Muscle of leg (tissue), 11 donors: ENCODE data around the gene USP5. TPM values are rescaled to one million over a fixed set of nuclear protein-coding genes. Genes with fewer than 3 reads are reported as not detected.
"Not testable (repeated sequence)": the region's sequence is repeated elsewhere in the genome, so short reads cannot be mapped to it uniquely, and the experiment has no call there.

Experiments used
- DNase-seq: peaks from one replicate; pipeline ENCODE4 v3.0.0; 2013
- H3K27ac ChIP-seq: one replicate; pipeline ENCODE4 v1.5.1; 2013; ENCODE audit warnings: mild to moderate bottlenecking, low read length, control low read depth
- H3K27me3 ChIP-seq: one replicate; pipeline ENCODE4 v1.6.1; 2013; ENCODE audit warnings: low read length; ENCODE audit not compliant: control insufficient read depth, insufficient read depth
- H3K36me3 ChIP-seq: one replicate; pipeline ENCODE4 v1.6.1; 2013; ENCODE audit warnings: low read length; ENCODE audit not compliant: control insufficient read depth, insufficient read depth
- H3K4me1 ChIP-seq: one replicate; pipeline ENCODE4 v1.6.1; 2013; ENCODE audit warnings: low read length; ENCODE audit not compliant: control insufficient read depth, insufficient read depth
- H3K4me3 ChIP-seq: one replicate; pipeline ENCODE4 v1.5.1; 2013; ENCODE audit warnings: low read length, control low read depth
- H3K9me3 ChIP-seq: replicated peaks from 2 replicates; pipeline ENCODE4 v1.6.1; 2013; ENCODE audit warnings: low read depth, low read length; ENCODE audit not compliant: control insufficient read depth
- WGBS: methylation state at CpG from one replicate; pipeline ENCODE4 v1.1.5; 2013; ENCODE audit warnings: missing lambda C conversion rate; ENCODE audit not compliant: insufficient coverage; 5-methylcytosine and 5-hydroxymethylcytosine counted together
- polyA plus RNA-seq, 8 donors: library from polyadenylated mRNA; unstranded; fragments of 120-200 nt; gene quantifications; one replicate each; pipeline versions ENCODE4 v1.2.1 to v1.2.3, GENCODE V29; 2013; ENCODE audit warnings: inconsistent platforms in 1 of 8, low replicate concordance in 1 of 8; ENCODE audit not compliant: insufficient read length in 8 of 8, insufficient read depth in 1 of 8
- total RNA-seq: library from RNA; stranded (reverse); fragments of 120-200 nt; gene quantifications from one replicate; pipeline ENCODE4 v1.2.4, GENCODE V29; 2013

Gene USP5
- total and polyA plus RNA-seq, 9 donors, result 56.2 to 73.9 (median 64.8) TPM

- 18% methylated on average over 3 of the region's 10 CpGs for WGBS
- H3K4me1 ChIP-seq, result peaks cover 7% of the 10 kb centered on the region
- no peaks in the 10 kb centered on the region for H3K27me3 ChIP-seq
- no peak overlapping the region for H3K27ac ChIP-seq
- DNase-seq, result peak; percentile 82
- no peak overlapping the region for H3K4me3 ChIP-seq
- no peaks in the 10 kb centered on the region for H3K36me3 ChIP-seq
- H3K9me3 ChIP-seq, result no peaks in the 10 kb centered on the region
Observed at GRCh38 chr12:6899837-6900519, 48.0 kb downstream of the USP5 start.

GRCh38 chr12:6902448-6902847, 50.5 kb downstream of the USP5 start:
- peaks cover 13% of the 10 kb centered on the region for H3K4me1 ChIP-seq
- no peak for DNase-seq
- WGBS, result 75% methylated on average over 1 of the region's 4 CpGs
- no peak overlapping the region for H3K4me3 ChIP-seq
- H3K36me3 ChIP-seq, result no peaks in the 10 kb centered on the region
- H3K9me3 ChIP-seq, result no peaks in the 10 kb centered on the region
- no peaks in the 10 kb centered on the region for H3K27me3 ChIP-seq
- no peak overlapping the region for H3K27ac ChIP-seq

- H3K27me3 ChIP-seq, result no peaks in the 10 kb centered on the region
- H3K27ac ChIP-seq, result no peak overlapping the region
- WGBS, result 78% methylated on average over 1 of the region's 1 CpG
- peaks cover 13% of the 10 kb centered on the region for H3K4me1 ChIP-seq
- peaks cover 6% of the 10 kb centered on the region for H3K36me3 ChIP-seq
- H3K9me3 ChIP-seq, result no peaks in the 10 kb centered on the region
- no peak overlapping the region for H3K4me3 ChIP-seq
- no peak for DNase-seq
Observed at GRCh38 chr12:6903722-6904121, 51.8 kb downstream of the USP5 start.

DNA sequence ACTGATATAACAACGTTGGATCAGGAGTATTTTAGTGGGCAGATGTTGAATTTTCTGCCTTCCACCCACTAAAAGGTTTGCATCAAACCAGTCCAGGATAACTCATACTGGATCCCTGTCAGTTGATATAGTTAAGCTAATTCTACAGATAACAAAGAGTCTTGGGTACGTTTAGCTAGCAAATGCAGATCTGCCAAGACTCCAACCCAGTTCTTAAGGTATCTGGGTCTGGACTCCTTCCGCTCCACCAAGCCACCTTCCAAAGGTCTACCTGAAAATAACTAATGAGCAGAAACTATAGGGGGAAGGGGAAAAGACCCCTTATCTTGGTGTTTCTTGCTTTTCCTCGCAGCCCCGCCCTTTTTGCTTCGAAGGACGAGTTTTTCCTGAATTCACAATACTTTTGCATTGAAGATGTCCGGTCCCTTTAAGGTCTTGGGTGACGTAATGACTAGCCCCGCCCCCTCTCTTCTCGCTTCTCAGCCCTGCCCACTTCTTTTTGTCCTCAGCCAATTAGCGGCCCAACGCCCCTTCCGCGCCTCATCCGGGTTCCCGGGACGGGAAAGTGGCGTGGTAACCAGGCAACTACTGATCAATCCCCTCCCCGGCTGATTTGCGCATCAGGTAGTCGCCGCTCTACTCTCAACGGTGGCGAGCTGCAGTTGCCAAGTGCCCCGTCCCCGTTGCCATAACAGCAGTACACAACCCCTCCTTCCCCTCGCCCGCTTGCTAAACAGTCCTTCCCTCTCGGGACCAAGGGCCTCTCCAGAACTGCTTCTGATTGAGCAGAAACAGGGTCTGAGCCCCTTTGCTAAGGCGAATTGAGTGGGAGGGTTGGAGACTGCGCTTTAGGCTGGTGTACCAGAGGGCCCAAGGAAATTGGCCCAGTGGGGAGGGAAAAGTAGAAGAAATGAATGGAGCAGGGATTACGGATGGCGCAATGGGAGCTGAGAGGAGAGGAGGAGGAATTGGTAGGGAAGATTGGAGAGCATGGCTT, 52.6 kb downstream of the USP5 start, which contains the start of gene LRRC23:
Gene LRRC23 (plus strand): TSS at position 543 of the 997 bp plus-strand sequence. CDS start 812 bp downstream, outside the sequence.
- H3K4me3 ChIP-seq, result peak within 1 kb of the TSS; percentile 73
- WGBS, result 1% methylated on average over 25 of the region's 34 CpGs
- H3K4me1 ChIP-seq, result peaks cover 13% of the 10 kb centered on the region
- DNase-seq, result peak; percentile 99
- H3K36me3 ChIP-seq, result peaks cover 6% of the 10 kb centered on the region
- H3K27me3 ChIP-seq, result no peaks in the 10 kb centered on the region
- no peaks in the 10 kb centered on the region for H3K9me3 ChIP-seq
- peak within 1 kb of the TSS; percentile 89 for H3K27ac ChIP-seq

DNA sequence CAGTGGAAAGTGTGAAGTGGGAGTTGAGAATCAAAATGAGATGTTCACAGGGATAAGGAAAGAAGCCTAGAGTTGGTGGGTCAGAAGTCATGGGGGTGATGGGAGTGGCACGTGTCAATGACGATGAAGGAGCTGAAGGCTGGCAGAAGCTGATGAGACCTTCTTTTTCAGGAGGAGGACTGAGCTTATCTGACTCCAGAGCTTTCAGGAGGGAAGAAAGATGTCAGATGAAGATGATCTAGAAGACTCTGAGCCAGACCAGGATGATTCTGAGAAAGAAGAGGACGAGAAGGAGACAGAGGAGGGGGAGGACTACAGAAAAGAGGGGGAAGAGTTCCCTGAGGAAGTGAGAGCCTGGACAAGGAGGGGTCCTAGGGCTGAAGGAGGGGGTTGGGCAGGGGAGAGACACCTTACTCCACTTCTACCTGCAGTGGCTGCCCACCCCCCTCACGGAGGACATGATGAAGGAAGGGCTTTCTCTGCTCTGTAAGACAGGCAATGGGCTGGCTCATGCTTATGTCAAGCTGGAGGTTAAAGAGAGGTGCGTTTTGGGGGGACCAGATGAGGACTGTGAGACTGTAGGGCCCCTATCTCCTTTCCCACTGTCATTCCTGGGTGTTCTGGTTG, 53.6 kb downstream of the USP5 start:
- peak overlapping the region; percentile 89 for H3K27ac ChIP-seq
- peaks cover 6% of the 10 kb centered on the region for H3K36me3 ChIP-seq
- DNase-seq, result no peak
- no peaks in the 10 kb centered on the region for H3K27me3 ChIP-seq
- 50% methylated on average over 3 of the region's 5 CpGs for WGBS
- H3K4me1 ChIP-seq, result peaks cover 13% of the 10 kb centered on the region
- no peaks in the 10 kb centered on the region for H3K9me3 ChIP-seq
- peak overlapping the region; percentile 73 for H3K4me3 ChIP-seq

- H3K27ac ChIP-seq, H3K36me3 ChIP-seq, H3K4me3 ChIP-seq, H3K9me3 ChIP-seq, DNase-seq: not testable (repeated sequence)
- WGBS, result over 99% methylated on average over 8 of the region's 11 CpGs
- Histone ChIP-seq H3K27me3 (peaks cover 14% of the 10 kb centered on the region), H3K4me1 (peaks cover 13% of the 10 kb centered on the region)
Observed at GRCh38 chr12:6908141-6908540, 56.2 kb downstream of the USP5 start.

DNA sequence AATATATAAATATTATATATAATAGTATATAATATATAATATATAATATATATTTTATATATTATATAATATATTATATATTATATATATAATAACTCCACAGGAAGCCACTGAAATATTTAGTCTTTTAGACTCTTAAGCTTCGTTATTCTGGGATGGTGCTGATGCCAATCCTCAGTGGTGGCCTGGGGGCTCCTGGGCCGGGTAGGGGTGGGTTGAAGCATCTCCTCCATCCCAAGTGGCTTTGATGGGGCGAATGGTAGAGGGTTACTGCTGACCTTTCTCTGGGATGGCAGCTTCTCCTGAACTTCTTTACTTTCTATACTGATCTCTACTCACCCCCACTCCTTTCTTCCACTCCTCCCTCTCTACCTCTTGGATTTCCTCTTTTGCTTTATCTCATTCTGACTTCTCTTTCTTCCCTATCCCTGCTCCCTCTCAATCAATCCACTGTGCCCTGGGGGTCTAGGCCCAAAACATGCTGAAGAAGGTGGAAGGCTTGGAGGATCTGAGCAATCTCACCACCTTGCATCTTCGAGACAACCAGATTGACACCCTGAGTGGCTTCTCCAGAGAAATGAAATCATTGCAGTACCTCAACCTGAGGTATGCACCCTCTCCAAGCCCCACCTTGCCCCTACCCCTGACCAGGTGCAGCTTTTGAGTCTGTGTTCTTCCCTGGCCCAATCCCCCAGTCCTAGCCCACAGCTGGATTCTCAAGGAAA, 57.6 kb downstream of the USP5 start:
- Histone ChIP-seq H3K27ac (no peak overlapping the region), H3K27me3 (peaks cover 25% of the 10 kb centered on the region), H3K9me3 (no peaks in the 10 kb centered on the region), H3K4me1 (peaks cover 14% of the 10 kb centered on the region), H3K36me3 (peaks cover 6% of the 10 kb centered on the region), H3K4me3 (no peak overlapping the region)
- DNase-seq, result no peak
- 94% methylated on average over 3 of the region's 4 CpGs for WGBS

DNA sequence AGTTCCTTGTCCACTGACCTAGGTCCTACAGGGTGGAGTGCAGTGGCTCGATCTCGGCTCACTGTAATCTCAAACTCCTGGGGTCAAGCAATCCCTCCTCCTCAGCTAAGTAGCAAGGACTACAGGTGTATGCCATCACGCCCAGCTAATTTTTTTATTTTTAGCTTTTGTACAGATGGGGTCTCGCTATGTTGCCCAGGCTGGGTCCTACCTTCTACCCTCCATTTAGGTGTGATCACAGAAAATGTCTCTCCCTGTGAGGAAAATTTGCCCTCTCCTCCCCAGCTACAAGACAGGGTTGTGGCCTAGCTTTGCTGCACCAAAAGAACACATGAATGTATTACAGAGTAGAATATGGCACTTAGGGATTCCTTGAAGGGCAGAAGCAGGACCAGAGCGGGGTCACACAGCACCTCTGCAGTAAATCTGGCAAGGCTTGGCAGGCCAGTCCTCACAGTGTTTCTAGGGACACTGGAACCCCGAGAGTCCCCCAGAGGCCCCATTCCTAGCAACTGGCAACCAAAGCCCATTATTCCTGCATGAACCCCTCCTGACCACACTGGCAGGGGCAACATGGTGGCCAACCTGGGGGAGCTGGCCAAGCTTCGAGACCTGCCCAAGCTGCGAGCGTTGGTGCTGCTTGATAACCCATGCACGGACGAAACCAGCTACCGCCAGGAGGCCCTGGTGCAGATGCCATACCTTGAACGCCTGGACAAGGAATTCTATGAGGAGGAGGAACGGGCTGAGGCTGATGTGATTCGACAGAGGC, 60.4 kb downstream of the USP5 start:
- WGBS, result 85% methylated on average over 11 of the region's 15 CpGs
- no peak for DNase-seq
- Histone ChIP-seq H3K36me3 (peaks cover 6% of the 10 kb centered on the region), H3K4me3 (no peak overlapping the region), H3K9me3 (no peaks in the 10 kb centered on the region), H3K27ac (no peak overlapping the region), H3K27me3 (peaks cover 36% of the 10 kb centered on the region), H3K4me1 (peaks cover 13% of the 10 kb centered on the region)
